ENCODE results near the gene AMBN. TPM values are rescaled to one million over a fixed set of nuclear protein-coding genes. Genes with fewer than 3 reads are reported as not detected.

Gene AMBN
- total RNA-seq, 2 donors from 2014 or later, result not detected

DNA sequence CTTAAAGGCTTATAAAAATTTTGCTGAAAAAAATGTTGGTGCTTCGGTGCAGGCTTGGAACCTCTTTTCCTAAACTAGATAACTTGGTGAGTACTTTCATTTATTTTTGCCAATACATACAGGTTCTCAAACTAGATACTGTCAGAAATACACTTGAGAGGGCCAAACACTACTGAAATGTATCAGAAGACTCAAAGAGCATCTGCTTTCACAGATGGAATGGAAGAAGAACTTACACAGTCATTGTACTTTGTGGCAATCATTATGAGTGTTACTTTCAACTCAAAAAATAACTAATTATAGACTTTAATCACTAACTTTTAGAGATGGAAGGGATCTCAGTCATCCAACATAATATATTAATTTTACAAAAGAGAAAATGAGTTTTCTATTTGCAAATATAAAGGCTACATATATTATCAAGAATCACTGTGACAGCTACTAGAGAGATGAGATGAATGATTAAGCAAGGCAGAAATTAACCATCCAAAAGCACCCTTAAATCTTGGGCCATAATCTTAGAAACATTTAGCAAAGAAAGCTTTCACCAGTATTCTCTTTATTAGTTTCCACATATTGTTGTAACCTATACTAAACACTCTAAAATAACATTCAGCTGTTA is 37.5 kb downstream of the AMBN start:
- DNase-seq (ENCODE audit: low spot score), result no peak
- no peaks in the 10 kb centered on the region for H3K4me1 ChIP-seq (ENCODE audit: control insufficient read depth in 1 of 2, low read depth in 2 of 2)
- TF ChIP-seq, protein P1, sequence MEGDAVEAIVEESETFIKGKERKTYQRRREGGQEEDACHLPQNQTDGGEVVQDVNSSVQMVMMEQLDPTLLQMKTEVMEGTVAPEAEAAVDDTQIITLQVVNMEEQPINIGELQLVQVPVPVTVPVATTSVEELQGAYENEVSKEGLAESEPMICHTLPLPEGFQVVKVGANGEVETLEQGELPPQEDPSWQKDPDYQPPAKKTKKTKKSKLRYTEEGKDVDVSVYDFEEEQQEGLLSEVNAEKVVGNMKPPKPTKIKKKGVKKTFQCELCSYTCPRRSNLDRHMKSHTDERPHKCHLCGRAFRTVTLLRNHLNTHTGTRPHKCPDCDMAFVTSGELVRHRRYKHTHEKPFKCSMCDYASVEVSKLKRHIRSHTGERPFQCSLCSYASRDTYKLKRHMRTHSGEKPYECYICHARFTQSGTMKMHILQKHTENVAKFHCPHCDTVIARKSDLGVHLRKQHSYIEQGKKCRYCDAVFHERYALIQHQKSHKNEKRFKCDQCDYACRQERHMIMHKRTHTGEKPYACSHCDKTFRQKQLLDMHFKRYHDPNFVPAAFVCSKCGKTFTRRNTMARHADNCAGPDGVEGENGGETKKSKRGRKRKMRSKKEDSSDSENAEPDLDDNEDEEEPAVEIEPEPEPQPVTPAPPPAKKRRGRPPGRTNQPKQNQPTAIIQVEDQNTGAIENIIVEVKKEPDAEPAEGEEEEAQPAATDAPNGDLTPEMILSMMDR (IDR thresholded peaks at IDR 0.05), result no peak
- H3K4me3 ChIP-seq, result no peak overlapping the region
- H3K27me3 ChIP-seq (replicated peaks; ENCODE audit: insufficient read depth), result no peaks in the 10 kb centered on the region
- H3K36me3 ChIP-seq, result no peaks in the 10 kb centered on the region
- H3K27ac ChIP-seq, result no peak overlapping the region
- H3K9me3 ChIP-seq, result no peaks in the 10 kb centered on the region
- no peak for ATAC-seq (ENCODE audit: insufficient number of reproducible peaks, low FRiP score, low read depth)

GRCh38 chr4:70630162-70630561 is 38.1 kb downstream of the AMBN start:
- no peak for DNase-seq (ENCODE audit: low spot score)
- TF ChIP-seq, protein P1 (IDR thresholded peaks at IDR 0.05), result no peak

GRCh38 chr4:70632028-70632427 is 40.0 kb downstream of the AMBN start:
- Histone ChIP-seq H3K27ac (no peak overlapping the region), H3K4me1 (ENCODE audit: control insufficient read depth in 1 of 2, low read depth in 2 of 2) (peaks cover 1 to 7% of the 10 kb centered on the region in 2 donors), H3K36me3 (no peaks in the 10 kb centered on the region), H3K27me3 (replicated peaks; ENCODE audit: insufficient read depth) (no peaks in the 10 kb centered on the region), H3K4me3 (no peak overlapping the region), H3K9me3 (no peaks in the 10 kb centered on the region)
- TF ChIP-seq, protein P1 (IDR thresholded peaks at IDR 0.05), result no peak
- DNase-seq (ENCODE audit: low spot score) (no peak), ATAC-seq (ENCODE audit: insufficient number of reproducible peaks, low FRiP score, low read depth) (no peak)

More at GRCh38 chr4:70630162-70630561, 38.1 kb downstream of the AMBN start:
- Histone ChIP-seq H3K9me3 (no peaks in the 10 kb centered on the region), H3K27me3 (replicated peaks; ENCODE audit: insufficient read depth) (no peaks in the 10 kb centered on the region), H3K4me1 (ENCODE audit: control insufficient read depth in 1 of 2, low read depth in 2 of 2) (no peaks in the 10 kb centered on the region), H3K27ac (no peak overlapping the region), H3K36me3 (no peaks in the 10 kb centered on the region), H3K4me3 (no peak overlapping the region)
- no peak for ATAC-seq (ENCODE audit: insufficient number of reproducible peaks, low FRiP score, low read depth)

GRCh38 chr4:70634482-70634881 is 42.4 kb downstream of the AMBN start:
- Histone ChIP-seq H3K27me3 (replicated peaks; ENCODE audit: insufficient read depth) (no peaks in the 10 kb centered on the region), H3K36me3 (no peaks in the 10 kb centered on the region), H3K4me3 (no peak overlapping the region), H3K9me3 (no peaks in the 10 kb centered on the region), H3K27ac (no peak overlapping the region), H3K4me1 (ENCODE audit: control insufficient read depth in 1 of 2, low read depth in 2 of 2) (peaks cover 5 to 19% of the 10 kb centered on the region in 2 donors)
- ATAC-seq (ENCODE audit: insufficient number of reproducible peaks, low FRiP score, low read depth) (no peak), DNase-seq (ENCODE audit: low spot score) (no peak)
- TF ChIP-seq, protein P1 (IDR thresholded peaks at IDR 0.05), result no peak

DNA sequence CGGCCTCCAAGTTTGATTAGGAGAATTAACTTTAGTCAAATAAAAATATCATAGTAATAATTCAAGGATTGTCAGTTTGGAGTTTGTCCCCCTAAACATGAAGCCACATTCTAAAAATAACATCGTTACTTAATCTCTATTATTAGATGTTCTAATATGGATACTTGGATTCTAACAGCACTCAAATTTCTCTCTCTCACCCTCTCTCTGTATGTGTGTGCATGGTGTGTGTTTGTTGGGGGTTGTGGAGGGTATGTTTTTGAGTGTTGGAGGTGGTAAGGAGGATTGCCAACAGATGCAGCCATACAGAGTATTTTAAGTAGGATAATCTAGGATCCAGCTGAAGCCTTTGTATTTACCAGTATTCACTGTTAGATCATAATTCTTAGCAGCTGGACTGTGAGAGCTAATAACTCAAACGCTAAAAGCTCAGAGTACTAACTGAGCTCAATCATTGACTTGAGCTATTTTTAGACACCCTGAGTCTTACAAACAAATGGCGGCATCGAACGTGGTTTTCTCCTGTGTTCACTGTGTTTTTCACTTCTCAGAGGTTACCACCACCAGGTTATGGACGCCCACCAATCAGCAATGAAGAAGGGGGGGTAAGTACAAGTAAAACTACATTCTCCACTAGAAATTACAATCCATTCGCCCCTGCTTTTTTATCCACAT is 45.3 kb downstream of the AMBN start:
- TF ChIP-seq, protein P1 (IDR thresholded peaks at IDR 0.05), result no peak
- DNase-seq (ENCODE audit: low spot score) (no peak), ATAC-seq (ENCODE audit: insufficient number of reproducible peaks, low FRiP score, low read depth) (no peak)
- H3K27ac ChIP-seq, result peak overlapping the region; percentile 44 to 54
- peaks cover 5 to 19% of the 10 kb centered on the region in 2 donors for H3K4me1 ChIP-seq (ENCODE audit: control insufficient read depth in 1 of 2, low read depth in 2 of 2)
- no peaks in the 10 kb centered on the region for H3K36me3 ChIP-seq
- no peaks in the 10 kb centered on the region for H3K27me3 ChIP-seq (replicated peaks; ENCODE audit: insufficient read depth)
- peak overlapping the region; percentile 39 for H3K4me3 ChIP-seq
- no peaks in the 10 kb centered on the region for H3K9me3 ChIP-seq

Measured in thoracic aorta (tissue), 2 donors.